ENCODE measurements around the gene ZNF672. TPM values are rescaled to one million over a fixed set of nuclear protein-coding genes. Genes with fewer than 3 reads are reported as not detected.

ZNF672 gene
- total RNA-seq, 1 donor from 2014 or later: 30.9 TPM

DNA sequence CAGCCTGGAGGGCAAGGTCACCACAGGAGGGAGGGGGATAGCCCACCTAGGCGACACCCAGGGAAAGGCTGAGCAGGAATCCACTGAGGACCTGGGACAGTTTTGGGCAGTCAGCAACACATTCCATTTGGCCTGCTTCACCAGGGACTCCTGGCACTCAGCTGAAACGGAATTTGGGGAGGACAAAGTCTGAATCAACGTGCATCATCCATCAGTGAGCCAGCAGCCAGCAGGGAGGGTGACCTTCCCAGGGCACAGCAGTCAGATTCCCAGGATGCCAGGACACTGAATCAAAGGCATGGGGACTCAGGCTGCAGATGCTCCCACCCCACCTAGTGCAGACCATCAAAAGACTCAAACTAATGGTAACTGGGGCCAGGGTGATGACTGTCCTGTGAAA, 16.9 kb upstream of the ZNF672 start:
- TF ChIP-seq, protein P1, sequence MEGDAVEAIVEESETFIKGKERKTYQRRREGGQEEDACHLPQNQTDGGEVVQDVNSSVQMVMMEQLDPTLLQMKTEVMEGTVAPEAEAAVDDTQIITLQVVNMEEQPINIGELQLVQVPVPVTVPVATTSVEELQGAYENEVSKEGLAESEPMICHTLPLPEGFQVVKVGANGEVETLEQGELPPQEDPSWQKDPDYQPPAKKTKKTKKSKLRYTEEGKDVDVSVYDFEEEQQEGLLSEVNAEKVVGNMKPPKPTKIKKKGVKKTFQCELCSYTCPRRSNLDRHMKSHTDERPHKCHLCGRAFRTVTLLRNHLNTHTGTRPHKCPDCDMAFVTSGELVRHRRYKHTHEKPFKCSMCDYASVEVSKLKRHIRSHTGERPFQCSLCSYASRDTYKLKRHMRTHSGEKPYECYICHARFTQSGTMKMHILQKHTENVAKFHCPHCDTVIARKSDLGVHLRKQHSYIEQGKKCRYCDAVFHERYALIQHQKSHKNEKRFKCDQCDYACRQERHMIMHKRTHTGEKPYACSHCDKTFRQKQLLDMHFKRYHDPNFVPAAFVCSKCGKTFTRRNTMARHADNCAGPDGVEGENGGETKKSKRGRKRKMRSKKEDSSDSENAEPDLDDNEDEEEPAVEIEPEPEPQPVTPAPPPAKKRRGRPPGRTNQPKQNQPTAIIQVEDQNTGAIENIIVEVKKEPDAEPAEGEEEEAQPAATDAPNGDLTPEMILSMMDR (IDR thresholded peaks at IDR 0.05): no peak
- H3K36me3 ChIP-seq: peaks cover 6 to 27% of the 10 kb centered on the region in 2 donors
- no peak overlapping the region for H3K4me3 ChIP-seq
- DNase-seq (ENCODE audit: low spot score in 2 of 2): peak in 1 of 2 donors; percentile 81
- no peaks in the 10 kb centered on the region for H3K27me3 ChIP-seq
- H3K9me3 ChIP-seq: no peaks in the 10 kb centered on the region
- H3K4me1 ChIP-seq: peaks cover 18 to 48% of the 10 kb centered on the region in 2 donors
- peak overlapping the region; percentile 39 to 62 for H3K27ac ChIP-seq
- intact Hi-C loops (cut with DNase I): no loop called here

DNA sequence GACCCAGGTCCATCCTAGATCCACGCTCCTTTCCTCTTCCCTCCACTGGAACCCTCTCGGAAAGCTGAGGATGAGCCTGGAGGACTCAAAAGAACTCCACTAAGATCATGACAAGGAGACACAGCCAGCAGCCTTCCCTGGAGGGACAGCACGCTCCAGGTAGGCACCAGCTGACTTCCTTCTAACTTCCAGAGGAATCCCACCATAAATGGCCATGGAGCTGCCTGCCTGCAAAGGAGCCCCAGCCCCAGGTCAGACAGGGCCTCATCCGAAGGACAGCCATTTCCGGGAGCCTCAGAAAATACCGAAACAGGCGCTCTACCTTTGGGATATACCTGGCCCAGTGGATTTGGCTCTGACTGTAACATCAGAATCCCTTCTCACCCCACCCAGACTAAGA, 16.4 kb upstream of the ZNF672 start:
- Histone ChIP-seq H3K27me3 (no peaks in the 10 kb centered on the region), H3K4me1 (peaks cover 18 to 48% of the 10 kb centered on the region in 2 donors), H3K4me3 (no peak overlapping the region), H3K9me3 (no peaks in the 10 kb centered on the region), H3K36me3 (peaks cover under 1 to 21% of the 10 kb centered on the region in 2 donors), H3K27ac (peak overlapping the region in 1 of 2 donors; percentile 62)
- TF ChIP-seq, protein P1 (IDR thresholded peaks at IDR 0.05): no peak
- peak in 1 of 2 donors; percentile 60 for DNase-seq (ENCODE audit: low spot score in 2 of 2)
- intact Hi-C loops (cut with DNase I): no loop called here

DNA sequence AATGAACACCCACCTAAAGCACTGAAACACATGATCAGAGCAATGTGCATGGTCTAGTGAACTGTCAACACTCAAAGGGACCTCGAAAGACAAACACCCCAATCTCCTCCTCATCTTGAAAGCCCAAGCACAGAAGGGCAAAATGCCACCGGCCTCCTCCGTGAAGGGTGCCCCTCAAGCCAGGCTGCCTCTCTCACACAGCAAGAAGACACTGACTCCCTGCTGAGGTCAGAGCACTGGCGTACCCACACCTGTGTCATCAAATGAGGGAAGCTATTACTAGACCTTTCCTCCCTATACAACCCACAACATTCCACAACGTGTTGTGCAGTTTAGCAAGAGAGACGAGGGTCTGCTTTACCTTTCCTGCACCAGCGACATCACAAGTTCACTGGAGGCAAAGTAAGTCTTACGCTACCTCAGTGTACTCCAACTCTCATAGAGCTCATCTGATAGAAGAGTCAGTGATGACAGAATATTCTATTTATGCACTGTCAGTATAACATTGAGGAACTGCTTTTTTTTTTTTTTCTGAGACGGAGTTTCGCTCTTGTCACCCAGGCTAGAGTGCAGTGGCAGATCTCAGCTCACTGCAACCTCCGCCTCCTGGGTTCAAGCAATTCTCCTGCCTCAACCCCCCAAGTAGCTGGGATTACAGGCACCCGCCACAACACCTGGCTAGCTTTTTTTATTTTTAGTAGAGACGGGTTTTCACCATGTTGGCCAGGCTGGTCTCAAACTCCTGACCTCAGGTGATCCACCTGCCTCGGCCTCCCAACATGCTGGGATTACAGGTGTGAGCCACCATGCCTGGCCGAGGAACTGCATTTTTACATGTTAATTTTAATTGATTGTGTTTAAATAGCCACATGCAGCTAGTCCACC, 15.6 kb upstream of the ZNF672 start:
- DNase-seq (ENCODE audit: low spot score in 2 of 2): peak in 1 of 2 donors; percentile 55
- Histone ChIP-seq H3K4me3 (peak overlapping the region in 1 of 2 donors; percentile 90), H3K36me3 (peaks cover 0 to 14% of the 10 kb centered on the region in 2 donors), H3K27me3 (no peaks in the 10 kb centered on the region), H3K9me3 (no peaks in the 10 kb centered on the region), H3K4me1 (peaks cover 18 to 55% of the 10 kb centered on the region in 2 donors), H3K27ac (peak overlapping the region in 1 of 2 donors; percentile 62)
- TF ChIP-seq, protein P1 (IDR thresholded peaks at IDR 0.05): no peak
- intact Hi-C loops (cut with DNase I): no loop called here

DNA sequence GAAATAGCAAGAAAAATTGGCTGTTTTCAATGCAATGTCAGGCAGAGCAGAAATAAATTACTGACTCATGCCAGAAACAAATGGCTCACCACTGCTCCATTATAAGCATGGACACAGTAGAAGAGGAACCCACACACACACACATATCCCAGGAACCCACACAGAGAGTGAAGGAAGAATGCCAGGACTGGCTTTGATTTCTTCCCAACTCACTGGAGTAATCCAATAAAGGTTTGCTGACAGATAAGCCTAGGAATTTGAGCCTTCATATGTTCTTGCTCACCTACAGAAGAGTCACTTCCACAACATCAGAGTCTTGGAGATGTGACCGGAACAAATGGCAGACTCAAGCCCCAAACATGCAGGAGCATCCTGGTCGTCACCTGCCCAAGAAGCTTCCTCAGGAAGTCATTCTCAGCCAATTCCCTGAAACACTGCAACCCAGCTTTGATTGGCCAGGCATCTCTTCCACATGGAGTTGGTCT, 14.5 kb upstream of the ZNF672 start:
- H3K27me3 ChIP-seq: no peaks in the 10 kb centered on the region
- intact Hi-C loops (cut with DNase I): no loop called here
- H3K27ac ChIP-seq: no peak overlapping the region
- peaks cover 0 to 12% of the 10 kb centered on the region in 2 donors for H3K36me3 ChIP-seq
- peak overlapping the region; percentile 16 to 90 for H3K4me3 ChIP-seq
- H3K9me3 ChIP-seq: no peaks in the 10 kb centered on the region
- H3K4me1 ChIP-seq: peaks cover 18 to 57% of the 10 kb centered on the region in 2 donors
- TF ChIP-seq, protein P1 (IDR thresholded peaks at IDR 0.05): no peak
- peak in 1 of 2 donors; percentile 52 for DNase-seq (ENCODE audit: low spot score in 2 of 2)

DNA sequence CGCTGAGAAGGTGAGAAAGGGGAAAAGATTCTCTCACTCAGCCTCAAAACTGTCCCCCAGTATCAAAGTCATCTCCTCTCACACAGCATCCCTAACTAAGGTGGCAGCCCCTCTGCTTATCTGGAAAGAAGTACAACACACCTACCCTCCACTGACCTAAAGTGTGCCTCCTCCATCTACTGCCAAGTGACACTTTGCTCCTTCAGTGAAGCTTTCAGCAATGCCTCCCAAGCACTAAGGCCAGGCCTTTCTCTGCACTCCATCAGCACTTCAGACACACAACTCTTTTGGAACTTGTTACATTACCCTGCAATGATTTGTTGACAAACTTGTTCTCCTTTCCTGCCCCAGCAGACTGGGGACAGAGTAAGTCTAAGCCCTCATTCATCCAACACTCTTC, 13.7 kb upstream of the ZNF672 start:
- TF ChIP-seq, protein P1 (IDR thresholded peaks at IDR 0.05): no peak
- peak in 1 of 2 donors; percentile 46 for DNase-seq (ENCODE audit: low spot score in 2 of 2)
- no peaks in the 10 kb centered on the region for H3K27me3 ChIP-seq
- intact Hi-C loops (cut with DNase I): no loop called here
- peak overlapping the region; percentile 16 to 90 for H3K4me3 ChIP-seq
- peak overlapping the region; percentile 88 to 93 for H3K27ac ChIP-seq
- no peaks in the 10 kb centered on the region for H3K9me3 ChIP-seq
- peaks cover 0 to 12% of the 10 kb centered on the region in 2 donors for H3K36me3 ChIP-seq
- peaks cover 18 to 54% of the 10 kb centered on the region in 2 donors for H3K4me1 ChIP-seq
